Stomach smooth muscle (tissue), 2 donors: Measurements from ENCODE around the gene SMYD3.
"Not testable (repeated sequence)": the region's sequence is repeated elsewhere in the genome, so short reads cannot be mapped to it uniquely, and the experiment has no call there.

ENCODE experiments used
- H3K27ac ChIP-seq: one replicate; pipeline ENCODE4 v1.7.0; 2013; ENCODE audit warnings: mild to moderate bottlenecking, low read length, inconsistent platforms
- H3K27me3 ChIP-seq, 2 donors: one replicate each; pipeline ENCODE4 v1.7.0; 2013; ENCODE audit warnings: low read length in 2 of 2; ENCODE audit not compliant: insufficient read depth in 2 of 2, control insufficient read depth in 1 of 2
- H3K36me3 ChIP-seq, 2 donors: one replicate each; pipeline ENCODE4 v1.7.0; 2013; ENCODE audit warnings: low read length in 2 of 2; ENCODE audit not compliant: control insufficient read depth in 2 of 2, insufficient read depth in 2 of 2
- H3K4me1 ChIP-seq: one replicate; pipeline ENCODE4 v1.7.0; 2013; ENCODE audit warnings: low read length; ENCODE audit not compliant: control insufficient read depth, insufficient read depth
- H3K4me3 ChIP-seq, 2 donors: one replicate each; pipeline ENCODE4 v1.7.0; 2013; ENCODE audit warnings: low read length in 2 of 2
- H3K9ac ChIP-seq, 2 donors: one replicate each; pipeline ENCODE4 v1.7.0; 2013; ENCODE audit warnings: low read length in 2 of 2, mild to moderate bottlenecking in 1 of 2
- H3K9me3 ChIP-seq, 2 donors: one replicate each; pipeline ENCODE4 v1.7.0; 2013; ENCODE audit warnings: low read length in 2 of 2; ENCODE audit not compliant: control insufficient read depth in 2 of 2
- donor health status: healthy.
- donor health status: Pancreatic carcinoma.

Gene SMYD3

GRCh38 chr1:245823408-245824147 is 683.5 kb downstream of the SMYD3 start:
- H3K9me3 ChIP-seq, result no peaks in the 10 kb centered on the region
- H3K27ac ChIP-seq, result no peak overlapping the region

DNA sequence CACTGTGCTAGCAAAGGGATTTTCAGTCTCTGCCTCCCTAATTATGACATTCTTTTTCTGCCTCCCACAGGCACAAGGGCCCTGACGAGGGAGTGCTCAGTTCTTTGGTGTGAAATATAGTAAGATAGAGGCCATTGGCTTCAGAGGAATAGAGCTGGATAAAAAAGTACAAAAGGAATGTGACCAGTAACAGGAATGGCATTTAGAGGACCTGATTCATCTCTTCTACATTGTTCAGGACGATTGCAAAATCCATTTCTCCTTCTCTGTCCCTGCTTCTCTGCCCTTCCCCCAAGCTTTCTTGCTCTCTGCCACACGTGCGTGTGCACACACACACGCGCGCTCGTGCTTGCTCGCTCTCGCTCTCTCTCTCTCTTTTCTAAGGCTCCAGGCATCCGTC is 684.1 kb downstream of the SMYD3 start:
- no peaks in the 10 kb centered on the region for H3K27me3 ChIP-seq
- H3K27ac ChIP-seq, result no peak overlapping the region
- no peak overlapping the region for H3K9ac ChIP-seq
- H3K4me3 ChIP-seq, result no peak overlapping the region
- no peaks in the 10 kb centered on the region for H3K36me3 ChIP-seq
- no peaks in the 10 kb centered on the region for H3K9me3 ChIP-seq
- no peaks in the 10 kb centered on the region for H3K4me1 ChIP-seq

More at GRCh38 chr1:245823408-245824147, 683.5 kb downstream of the SMYD3 start:
- no peak overlapping the region for H3K9ac ChIP-seq
- H3K4me3 ChIP-seq, result no peak overlapping the region
- no peaks in the 10 kb centered on the region for H3K36me3 ChIP-seq
- no peaks in the 10 kb centered on the region for H3K27me3 ChIP-seq
- H3K4me1 ChIP-seq, result no peaks in the 10 kb centered on the region

DNA sequence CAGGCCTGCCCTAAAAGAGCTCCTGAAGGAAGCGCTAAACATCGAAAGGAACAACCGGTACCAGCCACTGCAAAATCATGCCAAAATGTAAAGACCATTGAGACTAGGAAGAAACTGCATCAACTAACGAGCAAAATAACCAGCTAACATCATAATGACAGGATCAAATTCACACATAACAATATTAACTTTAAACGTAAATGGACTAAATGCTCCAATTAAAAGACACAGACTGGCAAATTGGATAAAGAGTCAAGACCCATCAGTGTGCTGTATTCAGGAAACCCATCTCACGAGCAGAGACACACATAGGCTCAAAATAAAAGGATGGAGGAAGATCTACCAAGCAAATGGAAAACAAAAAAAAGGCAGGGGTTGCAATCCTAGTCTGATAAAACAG is 688.7 kb downstream of the SMYD3 start:
- not testable (repeated sequence) for H3K9ac ChIP-seq, H3K9me3 ChIP-seq, H3K36me3 ChIP-seq, H3K27ac ChIP-seq, H3K4me3 ChIP-seq, H3K4me1 ChIP-seq, H3K27me3 ChIP-seq

DNA sequence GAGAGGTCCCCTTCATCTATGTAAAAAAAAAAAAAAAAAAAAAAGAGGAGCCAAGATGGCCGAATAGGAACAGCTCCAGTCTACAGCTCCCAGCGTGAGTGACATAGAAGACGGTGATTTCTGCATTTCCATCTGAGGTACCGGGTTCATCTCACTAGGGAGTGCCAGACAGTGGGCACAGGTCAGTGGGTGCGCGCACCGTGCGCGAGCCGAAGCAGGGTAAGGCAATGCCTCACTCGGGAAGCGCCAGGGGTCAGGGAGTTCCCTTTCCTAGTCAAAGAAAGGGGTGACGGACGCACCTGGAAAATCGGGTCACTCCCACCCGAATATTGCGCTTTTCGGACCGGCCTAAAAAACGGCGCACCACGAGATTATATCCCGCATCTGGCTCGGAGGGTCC is 690.6 kb downstream of the SMYD3 start:
- not testable (repeated sequence) for H3K9me3 ChIP-seq, H3K27ac ChIP-seq, H3K27me3 ChIP-seq, H3K9ac ChIP-seq, H3K4me3 ChIP-seq, H3K36me3 ChIP-seq, H3K4me1 ChIP-seq

- Histone ChIP-seq H3K9me3 (no peaks in the 10 kb centered on the region), H3K9ac (no peak overlapping the region), H3K27ac (no peak overlapping the region), H3K4me1 (no peaks in the 10 kb centered on the region), H3K4me3 (no peak overlapping the region), H3K27me3 (no peaks in the 10 kb centered on the region), H3K36me3 (no peaks in the 10 kb centered on the region)
Measured at GRCh38 chr1:245814651-245815050, 692.4 kb downstream of the SMYD3 start.

GRCh38 chr1:245812278-245812677 is 694.8 kb downstream of the SMYD3 start:
- H3K4me3 ChIP-seq, result no peak overlapping the region
- H3K27me3 ChIP-seq, result no peaks in the 10 kb centered on the region
- H3K4me1 ChIP-seq, result no peaks in the 10 kb centered on the region
- no peak overlapping the region for H3K27ac ChIP-seq
- no peaks in the 10 kb centered on the region for H3K9me3 ChIP-seq
- H3K36me3 ChIP-seq, result no peaks in the 10 kb centered on the region
- H3K9ac ChIP-seq, result no peak overlapping the region

DNA sequence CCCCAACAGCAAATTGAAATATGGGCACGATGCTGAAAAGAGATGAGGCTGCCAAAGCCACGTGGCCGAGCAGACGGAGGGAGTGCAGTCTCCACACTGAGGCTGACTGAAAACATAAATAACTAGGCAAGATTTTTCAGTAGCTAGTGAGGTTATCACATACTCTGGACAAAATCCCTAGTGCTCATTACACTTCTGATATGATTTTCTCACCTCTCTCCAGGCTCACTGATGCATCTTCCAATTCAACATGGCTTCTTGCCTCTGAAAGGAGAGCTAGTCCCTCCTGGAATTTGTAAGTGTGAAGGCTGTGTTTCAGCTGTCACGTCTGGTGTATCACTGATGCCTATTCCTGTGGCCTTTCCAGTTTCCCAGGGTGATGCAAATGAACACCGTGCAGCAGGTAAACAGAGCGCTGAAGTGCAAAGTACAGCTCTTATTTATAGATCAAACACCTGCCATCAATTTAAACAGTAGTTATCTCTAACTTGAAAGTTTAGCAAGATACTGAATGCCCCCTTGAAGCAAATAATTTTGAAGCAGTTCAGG is 696.2 kb downstream of the SMYD3 start:
- H3K27me3 ChIP-seq, result no peaks in the 10 kb centered on the region
- H3K9ac ChIP-seq, result no peak overlapping the region
- no peaks in the 10 kb centered on the region for H3K36me3 ChIP-seq
- H3K9me3 ChIP-seq, result no peaks in the 10 kb centered on the region
- no peaks in the 10 kb centered on the region for H3K4me1 ChIP-seq
- no peak overlapping the region for H3K27ac ChIP-seq
- H3K4me3 ChIP-seq, result no peak overlapping the region

- Histone ChIP-seq H3K4me1 (no peaks in the 10 kb centered on the region), H3K36me3 (no peaks in the 10 kb centered on the region), H3K27me3 (no peaks in the 10 kb centered on the region), H3K9ac (no peak overlapping the region), H3K9me3 (no peaks in the 10 kb centered on the region), H3K4me3 (no peak overlapping the region), H3K27ac (no peak overlapping the region)
Measured at GRCh38 chr1:245810181-245810769, 696.8 kb downstream of the SMYD3 start.

GRCh38 chr1:245809361-245809760 is 697.7 kb downstream of the SMYD3 start:
- H3K27ac ChIP-seq, result no peak overlapping the region
- no peak overlapping the region for H3K4me3 ChIP-seq
- H3K27me3 ChIP-seq, result no peaks in the 10 kb centered on the region
- no peaks in the 10 kb centered on the region for H3K4me1 ChIP-seq
- no peaks in the 10 kb centered on the region for H3K36me3 ChIP-seq
- H3K9me3 ChIP-seq, result no peaks in the 10 kb centered on the region
- no peak overlapping the region for H3K9ac ChIP-seq

DNA sequence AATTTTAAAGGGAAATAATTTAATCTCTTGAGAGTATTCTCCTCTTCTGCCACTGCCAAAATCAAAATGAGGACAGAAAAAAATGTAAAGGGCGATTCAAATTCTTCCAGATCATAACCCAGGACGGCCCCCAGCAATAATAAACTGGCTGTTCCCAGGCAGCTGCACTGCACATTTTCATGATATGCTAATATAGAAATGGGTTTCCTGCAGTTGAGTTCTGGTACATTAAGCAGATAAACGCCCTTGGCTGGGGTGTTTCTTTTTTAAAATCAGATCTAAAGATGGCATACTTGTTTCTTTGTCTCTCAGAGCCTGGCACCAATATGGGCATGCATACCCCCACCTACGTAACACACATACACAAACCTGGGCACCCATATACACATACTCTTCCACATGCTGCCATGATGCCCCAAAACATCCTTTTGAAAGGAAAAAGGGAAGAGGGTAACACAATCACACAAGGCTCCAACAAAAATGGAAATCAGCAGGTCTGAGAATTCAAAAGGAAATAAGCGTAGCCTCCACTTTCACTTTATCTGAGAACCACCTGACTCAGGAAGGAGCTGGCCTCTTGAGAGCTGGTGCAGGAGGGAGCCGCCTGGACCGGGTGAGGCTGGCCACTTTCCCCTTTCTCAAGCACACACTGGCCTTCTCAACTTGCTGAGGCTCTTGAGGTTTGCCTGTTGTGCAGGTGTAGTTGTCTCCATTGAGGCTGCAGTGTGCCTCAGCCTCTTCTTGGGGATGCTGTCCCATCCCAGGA is 698.9 kb downstream of the SMYD3 start:
- Histone ChIP-seq H3K9me3 (no peaks in the 10 kb centered on the region), H3K4me3 (no peak overlapping the region), H3K27ac (no peak overlapping the region)

More for the DNA sequence above, 698.9 kb downstream of the SMYD3 start:
- Histone ChIP-seq H3K9ac (no peak overlapping the region), H3K27me3 (no peaks in the 10 kb centered on the region), H3K4me1 (no peaks in the 10 kb centered on the region), H3K36me3 (no peaks in the 10 kb centered on the region)
